ENCODE data around the gene SAE1. TPM values are rescaled to one million over a fixed set of nuclear protein-coding genes. Genes with fewer than 3 reads are reported as not detected.

Gene SAE1
- total RNA-seq, 1 donor from 2014 or later = 305 TPM

- no peaks in the 10 kb centered on the region for H3K27me3 ChIP-seq
- H3K4me3 ChIP-seq = no peak overlapping the region
- H3K27ac ChIP-seq = no peak overlapping the region
- H3K4me2 ChIP-seq = no peak overlapping the region
- H3K4me1 Mint-ChIP-seq = peaks cover 6% of the 10 kb centered on the region
- no peaks in the 10 kb centered on the region for H3K9me3 Mint-ChIP-seq
- H2AFZ ChIP-seq (replicated peaks) = no peak overlapping the region
- H3F3A ChIP-seq (ENCODE audit: low read depth) = peaks cover 8% of the 10 kb centered on the region
- no peak for DNase-seq (ENCODE audit: low spot score)
- no peaks in the 10 kb centered on the region for H3K36me3 Mint-ChIP-seq
- no peaks in the 10 kb centered on the region for H4K20me1 ChIP-seq (ENCODE audit: low read depth)
- H3K27me3 Mint-ChIP-seq (ENCODE audit: insufficient read depth, low read depth) = peaks cover 6% of the 10 kb centered on the region
- no peaks in the 10 kb centered on the region for H3K36me3 ChIP-seq
- H3K4me3 Mint-ChIP-seq = no peak overlapping the region
- no peaks in the 10 kb centered on the region for H3K9me3 ChIP-seq (ENCODE audit: low read depth)
- H3K27ac Mint-ChIP-seq = no peak overlapping the region
- H3K79me2 ChIP-seq (ENCODE audit: low read depth) = no peaks in the 10 kb centered on the region
- H3K9ac ChIP-seq = no peak overlapping the region
- H3K4me1 ChIP-seq = no peaks in the 10 kb centered on the region
- TF ChIP-seq EZH2phosphoT487 (IDR thresholded peaks at IDR 0.05) (no peak), EZH2 (IDR thresholded peaks at IDR 0.05) (no peak)
- TF ChIP-seq, protein P1, sequence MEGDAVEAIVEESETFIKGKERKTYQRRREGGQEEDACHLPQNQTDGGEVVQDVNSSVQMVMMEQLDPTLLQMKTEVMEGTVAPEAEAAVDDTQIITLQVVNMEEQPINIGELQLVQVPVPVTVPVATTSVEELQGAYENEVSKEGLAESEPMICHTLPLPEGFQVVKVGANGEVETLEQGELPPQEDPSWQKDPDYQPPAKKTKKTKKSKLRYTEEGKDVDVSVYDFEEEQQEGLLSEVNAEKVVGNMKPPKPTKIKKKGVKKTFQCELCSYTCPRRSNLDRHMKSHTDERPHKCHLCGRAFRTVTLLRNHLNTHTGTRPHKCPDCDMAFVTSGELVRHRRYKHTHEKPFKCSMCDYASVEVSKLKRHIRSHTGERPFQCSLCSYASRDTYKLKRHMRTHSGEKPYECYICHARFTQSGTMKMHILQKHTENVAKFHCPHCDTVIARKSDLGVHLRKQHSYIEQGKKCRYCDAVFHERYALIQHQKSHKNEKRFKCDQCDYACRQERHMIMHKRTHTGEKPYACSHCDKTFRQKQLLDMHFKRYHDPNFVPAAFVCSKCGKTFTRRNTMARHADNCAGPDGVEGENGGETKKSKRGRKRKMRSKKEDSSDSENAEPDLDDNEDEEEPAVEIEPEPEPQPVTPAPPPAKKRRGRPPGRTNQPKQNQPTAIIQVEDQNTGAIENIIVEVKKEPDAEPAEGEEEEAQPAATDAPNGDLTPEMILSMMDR (IDR thresholded peaks at IDR 0.05) = no peak
Observed at GRCh38 chr19:47120470-47121067, 10.1 kb upstream of the SAE1 start.

DNA sequence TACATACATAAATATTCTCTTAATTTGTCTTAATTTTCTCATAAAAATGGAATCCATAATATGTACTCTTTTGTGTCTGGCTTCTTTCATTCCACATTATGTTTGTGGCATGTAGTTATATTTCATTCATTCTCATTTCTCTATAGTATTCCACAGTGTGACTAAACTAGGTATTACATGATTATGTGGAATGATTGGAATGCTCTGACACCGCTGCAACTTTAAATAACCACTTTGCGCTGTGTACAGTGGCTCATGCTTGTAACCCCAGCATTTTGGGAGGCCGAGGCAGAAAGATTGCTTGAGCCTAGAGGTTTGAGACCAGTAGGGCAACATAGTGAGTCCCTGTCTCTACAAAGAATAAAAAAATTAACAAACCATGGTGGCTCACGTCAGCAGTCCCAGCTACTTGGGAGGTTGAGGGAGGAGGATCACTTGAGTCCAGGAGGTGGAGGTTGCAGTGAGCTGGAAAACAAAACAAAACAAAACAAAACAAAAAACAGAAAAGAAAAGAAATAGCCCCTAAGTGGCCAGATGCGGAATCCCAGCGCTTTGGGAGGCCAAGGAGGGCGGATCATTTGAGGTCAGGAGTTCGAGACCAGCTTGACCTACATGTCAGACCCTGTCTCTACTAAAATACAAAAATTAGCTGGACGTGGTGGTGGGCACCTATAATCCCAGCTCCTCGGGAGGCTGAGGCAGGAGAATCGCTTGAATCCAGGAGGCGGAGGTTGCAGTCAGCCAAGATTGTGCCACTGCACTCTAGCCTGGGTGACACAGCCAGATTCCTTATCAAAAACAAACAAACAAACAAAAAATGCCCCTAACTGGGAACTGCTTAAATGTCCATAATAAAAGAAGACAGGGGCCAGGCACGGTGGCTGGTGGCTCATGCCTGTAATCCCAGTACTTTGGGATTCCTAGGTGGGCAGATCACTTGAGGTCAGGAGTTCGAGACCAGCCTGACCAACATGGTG is 8.0 kb upstream of the SAE1 start:
- Histone ChIP-seq H3K4me2 (no peak overlapping the region), H2AFZ (replicated peaks) (no peak overlapping the region)
- peaks cover 6% of the 10 kb centered on the region for H3K4me1 Mint-ChIP-seq

DNA sequence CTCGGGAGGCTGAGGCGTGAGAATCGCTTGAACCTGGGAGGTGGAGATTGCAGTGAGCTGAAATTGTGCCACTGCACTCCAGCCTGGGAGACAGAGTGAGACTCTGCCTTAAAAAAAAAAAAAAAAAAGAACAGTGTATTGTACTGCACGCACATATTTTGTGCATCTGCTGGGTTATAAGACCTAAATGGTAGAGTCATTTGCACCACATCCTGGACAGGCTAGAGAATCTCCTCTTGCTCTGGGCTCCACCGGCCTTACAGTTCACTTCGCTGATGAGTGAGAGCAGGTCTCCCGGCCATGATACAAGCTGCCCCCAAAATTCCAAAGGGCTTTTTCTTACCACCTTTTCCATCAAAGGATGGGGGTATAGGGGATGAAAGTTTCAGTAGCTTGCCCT is 7.2 kb upstream of the SAE1 start:
- no peak overlapping the region for H3K27ac Mint-ChIP-seq
- no peaks in the 10 kb centered on the region for H3K36me3 Mint-ChIP-seq
- H3K9ac ChIP-seq = no peak overlapping the region
- no peak overlapping the region for H3K4me2 ChIP-seq
- peaks cover 6% of the 10 kb centered on the region for H3K4me1 Mint-ChIP-seq
- H3F3A ChIP-seq (ENCODE audit: low read depth) = peaks cover 8% of the 10 kb centered on the region
- TF ChIP-seq EZH2 (IDR thresholded peaks at IDR 0.05) (no peak), EZH2phosphoT487 (IDR thresholded peaks at IDR 0.05) (no peak)
- TF ChIP-seq, protein P1 (IDR thresholded peaks at IDR 0.05) = no peak
- no peaks in the 10 kb centered on the region for H3K79me2 ChIP-seq (ENCODE audit: low read depth)
- no peaks in the 10 kb centered on the region for H3K9me3 ChIP-seq (ENCODE audit: low read depth)
- no peaks in the 10 kb centered on the region for H4K20me1 ChIP-seq (ENCODE audit: low read depth)
- DNase-seq (ENCODE audit: low spot score) = no peak
- H3K4me1 ChIP-seq = no peaks in the 10 kb centered on the region
- H3K27me3 Mint-ChIP-seq (ENCODE audit: insufficient read depth, low read depth) = peaks cover 3% of the 10 kb centered on the region
- H3K36me3 ChIP-seq = no peaks in the 10 kb centered on the region
- H3K4me3 Mint-ChIP-seq = no peak overlapping the region
- H3K27me3 ChIP-seq = no peaks in the 10 kb centered on the region
- H3K9me3 Mint-ChIP-seq = no peaks in the 10 kb centered on the region
- H2AFZ ChIP-seq (replicated peaks) = no peak overlapping the region
- no peak overlapping the region for H3K4me3 ChIP-seq
- no peak overlapping the region for H3K27ac ChIP-seq

More for the DNA sequence above, 8.0 kb upstream of the SAE1 start:
- Histone ChIP-seq H3K79me2 (ENCODE audit: low read depth) (no peaks in the 10 kb centered on the region), H3K36me3 (no peaks in the 10 kb centered on the region), H3K27ac (no peak overlapping the region), H3K9me3 (ENCODE audit: low read depth) (no peaks in the 10 kb centered on the region), H4K20me1 (ENCODE audit: low read depth) (no peaks in the 10 kb centered on the region), H3K27me3 (no peaks in the 10 kb centered on the region), H3F3A (ENCODE audit: low read depth) (peaks cover 8% of the 10 kb centered on the region), H3K9ac (no peak overlapping the region), H3K4me3 (no peak overlapping the region), H3K4me1 (no peaks in the 10 kb centered on the region)
- Mint-ChIP-seq H3K36me3 (no peaks in the 10 kb centered on the region), H3K4me3 (no peak overlapping the region), H3K9me3 (no peaks in the 10 kb centered on the region), H3K27me3 (ENCODE audit: insufficient read depth, low read depth) (peaks cover 3% of the 10 kb centered on the region), H3K27ac (peak overlapping the region; percentile 42)
- no peak for DNase-seq (ENCODE audit: low spot score)
- TF ChIP-seq, protein P1 (IDR thresholded peaks at IDR 0.05) = no peak
- TF ChIP-seq EZH2 (IDR thresholded peaks at IDR 0.05) (no peak), EZH2phosphoT487 (IDR thresholded peaks at IDR 0.05) (no peak)
